Neutrophil (primary cell): ENCODE measurements around the gene SHFL.

Experiments used
- H3K27ac ChIP-seq: fragments of 200-600 bp; sonication (generic); 2 replicates; pipeline ENCODE4 v1.5.1; 2016; ENCODE audit warnings: mild to moderate bottlenecking, moderate library complexity
- H3K27me3 ChIP-seq: fragments of 200-600 bp; sonication (generic); 2 replicates; pipeline ENCODE4 v1.6.0; 2016; ENCODE audit warnings: mild to moderate bottlenecking
- H3K36me3 ChIP-seq: fragments of 200-600 bp; sonication (generic); 2 replicates; pipeline ENCODE4 v1.5.1; 2017
- H3K4me1 ChIP-seq, 2 experiments: fragments of 200-600 bp in 1 of 2; sonication (generic) in 1 of 2; 1 replicate in 1 of 2; 2 replicates in 1 of 2; pipeline versions ENCODE4 v1.5.1 to v1.6.1; 2013 to 2016; ENCODE audit warnings: low read depth in 1 of 2, low read length in 1 of 2, mild to moderate bottlenecking in 1 of 2, moderate library complexity in 1 of 2; ENCODE audit not compliant: control insufficient read depth in 1 of 2, insufficient read depth in 1 of 2
- H3K4me3 ChIP-seq, 2 experiments: fragments of 200-600 bp in 1 of 2; sonication (generic) in 1 of 2; 1 replicate in 1 of 2; 2 replicates in 1 of 2; pipeline ENCODE4 v1.5.1; 2013 to 2016; ENCODE audit warnings: low read depth in 1 of 2, low read length in 1 of 2, mild to moderate bottlenecking in 1 of 2, moderate library complexity in 1 of 2
- H3K9me3 ChIP-seq: fragments of 200-600 bp; sonication (generic); 2 replicates; pipeline ENCODE4 v1.5.1; 2016
- CTCF ChIP-seq: fragments of 200-600 bp; sonication (generic); IDR thresholded peaks from 2 replicates; pipeline ENCODE4 v1.5.1; 2016; ENCODE audit warnings: antibody characterized with exemption

The SHFL gene

GRCh38 chr19:10110972-10111317, 24.8 kb downstream of the SHFL start:
- Histone ChIP-seq H3K27me3 (no peaks in the 10 kb centered on the region), H3K36me3 (peaks cover 28% of the 10 kb centered on the region), H3K9me3 (no peaks in the 10 kb centered on the region), H3K27ac (peak overlapping the region; percentile 59), H3K4me1 (peaks cover 34 to 35% of the 10 kb centered on the region in 2 experiments), H3K4me3 (no peak overlapping the region)
- no peak for TF ChIP-seq CTCF

DNA sequence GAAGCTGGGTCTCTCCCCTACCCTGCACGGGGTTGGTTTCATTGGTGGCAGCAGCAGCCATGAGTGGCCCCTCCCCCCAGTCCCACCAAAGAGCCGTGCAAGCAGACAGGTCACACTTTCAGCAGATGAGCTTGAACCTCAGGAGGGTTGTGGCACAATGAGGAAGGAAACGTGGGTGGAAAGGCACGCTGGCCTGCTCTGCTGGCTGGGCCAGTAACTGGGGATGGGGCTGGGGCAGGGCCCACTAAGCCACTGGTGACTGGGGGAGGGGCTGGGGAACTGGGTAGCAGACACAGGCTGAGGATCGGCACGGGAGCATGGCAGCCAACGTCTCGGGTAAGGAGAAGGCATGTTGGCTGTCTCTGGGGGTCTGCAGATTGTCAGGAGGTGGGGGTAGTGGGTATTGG, 25.3 kb downstream of the SHFL start, which contains the start of gene P2RY11:
P2RY11 (plus strand) TSS at position 289 of the 407 bp plus-strand sequence; CDS start at position 318, 29 bp downstream.
- H3K27me3 ChIP-seq = no peaks in the 10 kb centered on the region
- H3K9me3 ChIP-seq = no peaks in the 10 kb centered on the region
- H3K36me3 ChIP-seq = peaks cover 33% of the 10 kb centered on the region
- peak within 1 kb of the TSS; percentile 59 for H3K27ac ChIP-seq
- no peak for TF ChIP-seq CTCF
- H3K4me3 ChIP-seq = peak within 1 kb of the TSS; percentile 6 to 35
- H3K4me1 ChIP-seq = peaks cover 31% of the 10 kb centered on the region in 2 experiments

DNA sequence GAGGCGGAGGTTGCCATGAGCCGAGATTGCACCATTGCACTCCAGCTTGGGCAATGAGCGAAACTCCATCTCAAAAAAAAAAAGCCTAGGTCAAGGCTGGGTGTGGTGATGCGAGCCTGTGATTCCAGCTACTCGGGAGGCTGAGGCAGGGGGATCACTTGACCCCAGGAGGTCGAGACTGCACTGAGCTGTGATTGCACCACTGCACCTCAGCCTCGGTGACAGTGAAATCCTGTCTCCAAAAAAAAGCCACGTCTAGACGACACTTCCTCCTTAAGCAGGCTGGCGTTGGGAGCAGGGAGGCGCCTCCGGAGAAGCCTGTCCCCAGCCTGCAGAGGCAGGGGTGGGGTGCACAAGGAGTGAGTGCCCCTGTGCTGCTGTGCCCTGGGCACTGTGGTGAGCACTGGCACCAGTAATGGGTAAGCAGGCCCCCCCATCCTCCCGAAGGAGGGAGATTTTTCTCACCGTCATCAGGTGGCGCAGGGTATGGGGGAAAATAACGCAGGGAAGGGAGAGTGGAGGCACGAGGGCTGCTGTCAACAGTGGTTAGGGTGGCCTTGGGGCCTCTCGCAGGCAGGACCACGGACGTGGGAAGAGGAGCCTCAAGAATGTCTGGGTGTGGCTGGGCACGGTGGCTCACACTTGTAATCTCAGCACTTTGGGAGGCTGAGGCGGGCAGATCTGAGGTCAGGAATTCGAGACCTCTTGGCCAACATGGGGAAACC, 26.1 kb downstream of the SHFL start:
- peak overlapping the region; percentile 6 to 35 for H3K4me3 ChIP-seq
- H3K27ac ChIP-seq = peak overlapping the region; percentile 59
- no peaks in the 10 kb centered on the region for H3K27me3 ChIP-seq
- peaks cover 41% of the 10 kb centered on the region for H3K36me3 ChIP-seq
- peaks cover 23 to 25% of the 10 kb centered on the region in 2 experiments for H3K4me1 ChIP-seq
- TF ChIP-seq CTCF = no peak
- no peaks in the 10 kb centered on the region for H3K9me3 ChIP-seq

GRCh38 chr19:10112895-10113591, 26.9 kb downstream of the SHFL start:
- Histone ChIP-seq H3K27me3 (no peaks in the 10 kb centered on the region), H3K4me1 (peaks cover 23 to 25% of the 10 kb centered on the region in 2 experiments), H3K27ac (no peak overlapping the region), H3K9me3 (no peaks in the 10 kb centered on the region), H3K4me3 (no peak overlapping the region), H3K36me3 (peaks cover 47% of the 10 kb centered on the region)
- TF ChIP-seq CTCF = peak; percentile 24

DNA sequence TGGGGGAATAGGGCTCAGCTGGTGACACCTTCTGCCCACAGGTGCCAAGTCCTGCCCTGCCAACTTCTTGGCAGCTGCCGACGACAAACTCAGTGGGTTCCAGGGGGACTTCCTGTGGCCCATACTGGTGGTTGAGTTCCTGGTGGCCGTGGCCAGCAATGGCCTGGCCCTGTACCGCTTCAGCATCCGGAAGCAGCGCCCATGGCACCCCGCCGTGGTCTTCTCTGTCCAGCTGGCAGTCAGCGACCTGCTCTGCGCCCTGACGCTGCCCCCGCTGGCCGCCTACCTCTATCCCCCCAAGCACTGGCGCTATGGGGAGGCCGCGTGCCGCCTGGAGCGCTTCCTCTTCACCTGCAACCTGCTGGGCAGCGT, 27.5 kb downstream of the SHFL start:
- Histone ChIP-seq H3K4me1 (peaks cover 23 to 26% of the 10 kb centered on the region in 2 experiments), H3K27ac (no peak overlapping the region), H3K9me3 (no peaks in the 10 kb centered on the region), H3K27me3 (no peaks in the 10 kb centered on the region), H3K4me3 (no peak overlapping the region), H3K36me3 (peaks cover 47% of the 10 kb centered on the region)
- TF ChIP-seq CTCF = no peak
